GM23338 (cell line): ENCODE data around the gene PCF11. TPM values are rescaled to one million over a fixed set of nuclear protein-coding genes. Genes with fewer than 3 reads are reported as not detected.

Experiments
- ATAC-seq: fragments of 200-7000 bp; cut with Tn5 transposase; 3 replicates; pipeline ENCODE4 v1.9.1; 2020
- DNase-seq: peaks from one replicate; pipeline ENCODE4 v3.0.0-alpha.2; 2015; ENCODE audit warnings: low spot score
- H2AFZ ChIP-seq: fragments of 200-600 bp; sonication (generic); 2 replicates; pipeline ENCODE4 v1.8.0; 2016; ENCODE audit warnings: antibody characterized with exemption, mild to moderate bottlenecking, moderate library complexity
- H3F3A ChIP-seq: fragments of 200-600 bp; sonication (generic); replicated peaks from 2 replicates; pipeline ENCODE4 v1.8.0; 2017; ENCODE audit warnings: antibody characterized with exemption, mixed run types, low read depth
- H3K27ac ChIP-seq: fragments of 200-600 bp; sonication (generic); 2 replicates; pipeline ENCODE4 v1.6.1; 2016; ENCODE audit warnings: low read depth
- H3K27me3 ChIP-seq: fragments of 200-600 bp; sonication (generic); 2 replicates; pipeline ENCODE4 v1.8.0; 2016; ENCODE audit warnings: mild to moderate bottlenecking, mixed run types, moderate library complexity; ENCODE audit not compliant: insufficient read depth
- H3K36me3 ChIP-seq: fragments of 200-600 bp; sonication (generic); 2 replicates; pipeline ENCODE4 v1.8.0; 2016; ENCODE audit warnings: mild to moderate bottlenecking; ENCODE audit not compliant: insufficient read depth
- H3K4me1 ChIP-seq: fragments of 200-600 bp; sonication (generic); 2 replicates; pipeline ENCODE4 v1.8.0; 2016; ENCODE audit warnings: mild to moderate bottlenecking, moderate library complexity; ENCODE audit not compliant: insufficient read depth
- H3K4me2 ChIP-seq: fragments of 200-600 bp; sonication (generic); 2 replicates; pipeline ENCODE4 v1.7.1; 2017; ENCODE audit warnings: mixed run types
- H3K4me3 ChIP-seq: fragments of 200-600 bp; sonication (generic); 2 replicates; pipeline ENCODE4 v1.6.1; 2016; ENCODE audit warnings: mixed run types
- H3K79me2 ChIP-seq: fragments of 200-600 bp; sonication (generic); replicated peaks from 2 replicates; pipeline ENCODE4 v1.8.0; 2017; ENCODE audit warnings: mild to moderate bottlenecking; ENCODE audit not compliant: insufficient read depth
- H3K9me2 ChIP-seq: fragments of 200-600 bp; sonication (generic); 2 replicates; pipeline ENCODE4 v1.8.0; 2017; ENCODE audit not compliant: insufficient read depth
- H4K20me1 ChIP-seq: fragments of 200-600 bp; sonication (generic); replicated peaks from 2 replicates; pipeline ENCODE4 v1.8.0; 2017; ENCODE audit warnings: mild to moderate bottlenecking; ENCODE audit not compliant: insufficient read depth
- H3K27ac Mint-ChIP-seq: 2 replicates; pipeline ENCODE4 v1.8.0; 2020; ENCODE audit warnings: inconsistent platforms, mild to moderate bottlenecking, moderate library complexity, mixed read lengths
- H3K27me3 Mint-ChIP-seq: 3 replicates; pipeline ENCODE4 v1.8.0; 2022; ENCODE audit warnings: low read depth, mild to moderate bottlenecking, moderate library complexity, mixed read lengths, inconsistent platforms; ENCODE audit not compliant: insufficient read depth, poor library complexity
- H3K36me3 Mint-ChIP-seq: 3 replicates; pipeline ENCODE4 v1.8.0; 2021; ENCODE audit warnings: low read depth, mild to moderate bottlenecking, inconsistent platforms, moderate library complexity, mixed read lengths
- H3K4me1 Mint-ChIP-seq: 3 replicates; pipeline ENCODE4 v1.8.0; 2020; ENCODE audit warnings: mild to moderate bottlenecking, inconsistent platforms, mixed read lengths
- H3K4me3 Mint-ChIP-seq: 3 replicates; pipeline ENCODE4 v1.8.0; 2021; ENCODE audit warnings: moderate library complexity, mild to moderate bottlenecking, inconsistent platforms, mixed read lengths
- H3K9me3 Mint-ChIP-seq: 3 replicates; pipeline ENCODE4 v1.8.0; 2020; ENCODE audit warnings: moderate library complexity, mild to moderate bottlenecking, inconsistent platforms, mixed read lengths
- CREB1 ChIP-seq: fragments of 250-450 bp; sonication (Bioruptor Pico); IDR thresholded peaks from 2 replicates; pipeline ENCODE4 v1.5.0; 2020; ENCODE audit warnings: low read depth, mild to moderate bottlenecking, moderate library complexity
- EZH2phosphoT487 ChIP-seq: fragments of 200-600 bp; sonication (generic); IDR thresholded peaks from one replicate; pipeline ENCODE4 v1.8.1; 2018; ENCODE audit warnings: antibody characterized with exemption; ENCODE audit not compliant: unreplicated experiment
- JUNB ChIP-seq: IDR thresholded peaks from one replicate; pipeline ENCODE4 v1.6.1; 2016; ENCODE audit warnings: antibody characterized with exemption; ENCODE audit not compliant: unreplicated experiment
- NANOG ChIP-seq: IDR thresholded peaks from 2 replicates; pipeline ENCODE4 v1.6.1; 2016; ENCODE audit warnings: antibody characterized with exemption, borderline replicate concordance
- POLR2AphosphoS5 ChIP-seq: IDR thresholded peaks from 2 replicates; pipeline ENCODE4 v1.6.1; 2016; ENCODE audit warnings: antibody characterized with exemption, low read depth
- STAT1 ChIP-seq: IDR thresholded peaks from one replicate; pipeline ENCODE4 v1.6.1; 2016; ENCODE audit warnings: antibody characterized with exemption; ENCODE audit not compliant: unreplicated experiment
- ZNF114 ChIP-seq: fragments of 250-450 bp; sonication (Bioruptor Pico); IDR thresholded peaks from 2 replicates; pipeline ENCODE4 v1.5.0; 2020; ENCODE audit warnings: mild to moderate bottlenecking, moderate library complexity
- ZNF331 ChIP-seq: fragments of 250-450 bp; sonication (Bioruptor Pico); IDR thresholded peaks from 2 replicates; pipeline ENCODE4 v1.5.0; 2020; ENCODE audit warnings: low read depth, mild to moderate bottlenecking, moderate library complexity
- polyA plus RNA-seq: library from polyadenylated mRNA; unstranded; fragments of >200 nt; fragmentation: Nextera tagmentation; extraction: Ambion mirVana; gene quantifications from 2 replicates; pipeline ENCODE4 v1.2.1, GENCODE V29; 2016
- total RNA-seq: library from RNA; depleted of rRNA; stranded (reverse); fragments of >200 nt; shearing (Covaris generic); gene quantifications from 2 replicates; pipeline ENCODE4 v1.2.3, GENCODE V29; 2014
- TF ChIP-seq, protein P1 (sequence below), 2 experiments: fragments of 200-600 bp in 1 of 2; sonication (generic) in 1 of 2; conservative IDR thresholded peaks; 2 replicates each; pipeline versions ENCODE4 v1.5.1 to v1.6.1; 2016 to 2017; ENCODE audit warnings: antibody characterized with exemption in 2 of 2, low read depth in 2 of 2, mild to moderate bottlenecking in 2 of 2, moderate library complexity in 1 of 2
- TF ChIP-seq, protein P2 (sequence below): fragments of 250-450 bp; sonication (Bioruptor Pico); IDR thresholded peaks from 2 replicates; pipeline ENCODE4 v1.5.0; 2020; ENCODE audit warnings: mild to moderate bottlenecking, moderate library complexity

The PCF11 gene
- total and polyA plus RNA-seq, 2 experiments from 2014 or later, result 23.0 to 44.2 TPM

GRCh38 chr11:83115551-83115950 lies 41.4 kb upstream of the PCF11 start:
- no peak overlapping the region for H3K27ac ChIP-seq
- no peaks in the 10 kb centered on the region for H3K9me3 Mint-ChIP-seq
- no peaks in the 10 kb centered on the region for H4K20me1 ChIP-seq
- no peaks in the 10 kb centered on the region; the same call in 2 of the 3 replicates for H3K4me1 Mint-ChIP-seq
- ATAC-seq (peak; percentile 67), DNase-seq (peak; percentile 12)
- H3K4me3 ChIP-seq, result no peak overlapping the region
- H3K27ac Mint-ChIP-seq, result no peak overlapping the region
- no peaks in the 10 kb centered on the region for H3K27me3 Mint-ChIP-seq
- no peak overlapping the region for H3K4me3 Mint-ChIP-seq
- TF ChIP-seq EZH2phosphoT487, result no peak
- TF ChIP-seq, protein P1, sequence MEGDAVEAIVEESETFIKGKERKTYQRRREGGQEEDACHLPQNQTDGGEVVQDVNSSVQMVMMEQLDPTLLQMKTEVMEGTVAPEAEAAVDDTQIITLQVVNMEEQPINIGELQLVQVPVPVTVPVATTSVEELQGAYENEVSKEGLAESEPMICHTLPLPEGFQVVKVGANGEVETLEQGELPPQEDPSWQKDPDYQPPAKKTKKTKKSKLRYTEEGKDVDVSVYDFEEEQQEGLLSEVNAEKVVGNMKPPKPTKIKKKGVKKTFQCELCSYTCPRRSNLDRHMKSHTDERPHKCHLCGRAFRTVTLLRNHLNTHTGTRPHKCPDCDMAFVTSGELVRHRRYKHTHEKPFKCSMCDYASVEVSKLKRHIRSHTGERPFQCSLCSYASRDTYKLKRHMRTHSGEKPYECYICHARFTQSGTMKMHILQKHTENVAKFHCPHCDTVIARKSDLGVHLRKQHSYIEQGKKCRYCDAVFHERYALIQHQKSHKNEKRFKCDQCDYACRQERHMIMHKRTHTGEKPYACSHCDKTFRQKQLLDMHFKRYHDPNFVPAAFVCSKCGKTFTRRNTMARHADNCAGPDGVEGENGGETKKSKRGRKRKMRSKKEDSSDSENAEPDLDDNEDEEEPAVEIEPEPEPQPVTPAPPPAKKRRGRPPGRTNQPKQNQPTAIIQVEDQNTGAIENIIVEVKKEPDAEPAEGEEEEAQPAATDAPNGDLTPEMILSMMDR (conservative IDR thresholded peaks at IDR 0.05; ENCODE audit: low read depth in 2 of 2), result 0 out of 4 replicates have a peak, but pooled peaks of 1 of the 2 experiments have one; percentile 4
- no peaks in the 10 kb centered on the region for H3K36me3 Mint-ChIP-seq
- H3F3A ChIP-seq, result no peaks in the 10 kb centered on the region
- H3K4me2 ChIP-seq, result no peak overlapping the region
- H3K27me3 ChIP-seq, result no peaks in the 10 kb centered on the region
- no peaks in the 10 kb centered on the region for H3K36me3 ChIP-seq
- no peaks in the 10 kb centered on the region for H3K9me2 ChIP-seq
- peak overlapping the region; percentile 79 for H2AFZ ChIP-seq
- H3K79me2 ChIP-seq, result no peaks in the 10 kb centered on the region
- H3K4me1 ChIP-seq, result no peaks in the 10 kb centered on the region

DNA sequence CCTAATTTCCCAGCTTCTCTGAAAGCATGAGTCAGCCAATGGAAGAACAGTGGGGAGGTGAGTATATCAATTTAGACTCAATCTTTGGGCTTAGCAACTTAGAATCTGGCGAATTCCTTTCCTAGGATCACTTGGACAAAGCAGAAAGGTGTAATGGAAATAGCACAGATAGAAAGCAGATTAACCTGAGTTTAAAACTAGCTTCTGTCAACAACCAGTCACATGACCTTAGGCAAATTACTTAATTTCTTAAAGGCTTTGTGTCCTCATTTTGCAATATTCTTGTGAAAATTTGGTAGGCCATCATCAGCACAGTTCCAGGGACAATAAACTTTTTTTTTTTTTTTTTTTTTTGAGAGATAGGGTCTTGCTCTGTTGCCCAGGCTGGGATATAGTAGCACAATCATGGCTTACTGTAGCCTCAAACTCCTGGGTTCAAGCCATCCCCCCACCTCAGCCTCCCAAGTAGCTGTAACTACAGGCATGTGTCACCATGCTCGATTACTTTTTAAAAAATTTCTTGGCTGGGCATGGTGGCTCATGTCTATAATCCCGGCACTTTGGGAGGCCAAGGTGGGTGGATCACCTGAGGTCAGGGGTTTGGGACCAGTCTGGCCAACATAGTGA lies 40.8 kb upstream of the PCF11 start:
- Histone ChIP-seq H3K9me2 (no peaks in the 10 kb centered on the region), H3F3A (no peaks in the 10 kb centered on the region), H3K4me1 (no peaks in the 10 kb centered on the region), H3K27ac (no peak overlapping the region), H4K20me1 (no peaks in the 10 kb centered on the region), H3K79me2 (no peaks in the 10 kb centered on the region), H2AFZ (peak overlapping the region; percentile 79), H3K36me3 (no peaks in the 10 kb centered on the region), H3K4me2 (no peak overlapping the region), H3K27me3 (no peaks in the 10 kb centered on the region), H3K4me3 (no peak overlapping the region)
- no peak overlapping the region for H3K4me3 Mint-ChIP-seq
- H3K36me3 Mint-ChIP-seq, result no peaks in the 10 kb centered on the region
- no peak overlapping the region for H3K27ac Mint-ChIP-seq
- no peaks in the 10 kb centered on the region; the same call in 2 of the 3 replicates for H3K4me1 Mint-ChIP-seq
- no peak for DNase-seq
- no peak for ATAC-seq
- no peaks in the 10 kb centered on the region for H3K27me3 Mint-ChIP-seq
- H3K9me3 Mint-ChIP-seq, result no peaks in the 10 kb centered on the region
- TF ChIP-seq POLR2AphosphoS5 (no peak), STAT1 (no peak), CREB1 (CRISPR knock-in tag) (no peak), ZNF331 (no peak), ZNF114 (CRISPR knock-in tag) (no peak), EZH2phosphoT487 (no peak), JUNB (no peak), NANOG (no peak)
- TF ChIP-seq, protein P1 (conservative IDR thresholded peaks at IDR 0.05; ENCODE audit: low read depth in 2 of 2), result no peak
- TF ChIP-seq, protein P2, sequence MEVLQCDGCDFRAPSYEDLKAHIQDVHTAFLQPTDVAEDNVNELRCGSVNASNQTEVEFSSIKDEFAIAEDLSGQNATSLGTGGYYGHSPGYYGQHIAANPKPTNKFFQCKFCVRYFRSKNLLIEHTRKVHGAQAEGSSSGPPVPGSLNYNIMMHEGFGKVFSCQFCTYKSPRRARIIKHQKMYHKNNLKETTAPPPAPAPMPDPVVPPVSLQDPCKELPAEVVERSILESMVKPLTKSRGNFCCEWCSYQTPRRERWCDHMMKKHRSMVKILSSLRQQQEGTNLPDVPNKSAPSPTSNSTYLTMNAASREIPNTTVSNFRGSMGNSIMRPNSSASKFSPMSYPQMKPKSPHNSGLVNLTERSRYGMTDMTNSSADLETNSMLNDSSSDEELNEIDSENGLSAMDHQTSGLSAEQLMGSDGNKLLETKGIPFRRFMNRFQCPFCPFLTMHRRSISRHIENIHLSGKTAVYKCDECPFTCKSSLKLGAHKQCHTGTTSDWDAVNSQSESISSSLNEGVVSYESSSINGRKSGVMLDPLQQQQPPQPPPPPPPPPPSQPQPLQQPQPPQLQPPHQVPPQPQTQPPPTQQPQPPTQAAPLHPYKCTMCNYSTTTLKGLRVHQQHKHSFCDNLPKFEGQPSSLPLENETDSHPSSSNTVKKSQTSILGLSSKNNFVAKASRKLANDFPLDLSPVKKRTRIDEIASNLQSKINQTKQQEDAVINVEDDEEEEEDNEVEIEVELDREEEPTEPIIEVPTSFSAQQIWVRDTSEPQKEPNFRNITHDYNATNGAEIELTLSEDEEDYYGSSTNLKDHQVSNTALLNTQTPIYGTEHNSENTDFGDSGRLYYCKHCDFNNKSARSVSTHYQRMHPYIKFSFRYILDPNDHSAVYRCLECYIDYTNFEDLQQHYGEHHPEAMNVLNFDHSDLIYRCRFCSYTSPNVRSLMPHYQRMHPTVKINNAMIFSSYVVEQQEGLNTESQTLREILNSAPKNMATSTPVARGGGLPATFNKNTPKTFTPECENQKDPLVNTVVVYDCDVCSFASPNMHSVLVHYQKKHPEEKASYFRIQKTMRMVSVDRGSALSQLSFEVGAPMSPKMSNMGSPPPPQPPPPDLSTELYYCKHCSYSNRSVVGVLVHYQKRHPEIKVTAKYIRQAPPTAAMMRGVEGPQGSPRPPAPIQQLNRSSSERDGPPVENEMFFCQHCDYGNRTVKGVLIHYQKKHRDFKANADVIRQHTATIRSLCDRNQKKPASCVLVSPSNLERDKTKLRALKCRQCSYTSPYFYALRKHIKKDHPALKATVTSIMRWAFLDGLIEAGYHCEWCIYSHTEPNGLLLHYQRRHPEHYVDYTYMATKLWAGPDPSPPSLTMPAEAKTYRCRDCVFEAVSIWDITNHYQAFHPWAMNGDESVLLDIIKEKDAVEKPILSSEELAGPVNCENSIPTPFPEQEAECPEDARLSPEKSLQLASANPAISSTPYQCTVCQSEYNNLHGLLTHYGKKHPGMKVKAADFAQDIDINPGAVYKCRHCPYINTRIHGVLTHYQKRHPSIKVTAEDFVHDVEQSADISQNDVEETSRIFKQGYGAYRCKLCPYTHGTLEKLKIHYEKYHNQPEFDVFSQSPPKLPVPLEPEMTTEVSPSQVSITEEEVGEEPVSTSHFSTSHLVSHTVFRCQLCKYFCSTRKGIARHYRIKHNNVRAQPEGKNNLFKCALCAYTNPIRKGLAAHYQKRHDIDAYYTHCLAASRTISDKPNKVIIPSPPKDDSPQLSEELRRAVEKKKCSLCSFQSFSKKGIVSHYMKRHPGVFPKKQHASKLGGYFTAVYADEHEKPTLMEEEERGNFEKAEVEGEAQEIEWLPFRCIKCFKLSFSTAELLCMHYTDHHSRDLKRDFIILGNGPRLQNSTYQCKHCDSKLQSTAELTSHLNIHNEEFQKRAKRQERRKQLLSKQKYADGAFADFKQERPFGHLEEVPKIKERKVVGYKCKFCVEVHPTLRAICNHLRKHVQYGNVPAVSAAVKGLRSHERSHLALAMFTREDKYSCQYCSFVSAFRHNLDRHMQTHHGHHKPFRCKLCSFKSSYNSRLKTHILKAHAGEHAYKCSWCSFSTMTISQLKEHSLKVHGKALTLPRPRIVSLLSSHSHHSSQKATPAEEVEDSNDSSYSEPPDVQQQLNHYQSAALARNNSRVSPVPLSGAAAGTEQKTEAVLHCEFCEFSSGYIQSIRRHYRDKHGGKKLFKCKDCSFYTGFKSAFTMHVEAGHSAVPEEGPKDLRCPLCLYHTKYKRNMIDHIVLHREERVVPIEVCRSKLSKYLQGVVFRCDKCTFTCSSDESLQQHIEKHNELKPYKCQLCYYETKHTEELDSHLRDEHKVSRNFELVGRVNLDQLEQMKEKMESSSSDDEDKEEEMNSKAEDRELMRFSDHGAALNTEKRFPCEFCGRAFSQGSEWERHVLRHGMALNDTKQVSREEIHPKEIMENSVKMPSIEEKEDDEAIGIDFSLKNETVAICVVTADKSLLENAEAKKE, result no peak
